Measurements from ENCODE around the gene ZBTB7C. TPM values are rescaled to one million over a fixed set of nuclear protein-coding genes. Genes with fewer than 3 reads are reported as not detected.

The ZBTB7C gene
- polyA plus RNA-seq, 1 donor: 12.8 TPM

DNA sequence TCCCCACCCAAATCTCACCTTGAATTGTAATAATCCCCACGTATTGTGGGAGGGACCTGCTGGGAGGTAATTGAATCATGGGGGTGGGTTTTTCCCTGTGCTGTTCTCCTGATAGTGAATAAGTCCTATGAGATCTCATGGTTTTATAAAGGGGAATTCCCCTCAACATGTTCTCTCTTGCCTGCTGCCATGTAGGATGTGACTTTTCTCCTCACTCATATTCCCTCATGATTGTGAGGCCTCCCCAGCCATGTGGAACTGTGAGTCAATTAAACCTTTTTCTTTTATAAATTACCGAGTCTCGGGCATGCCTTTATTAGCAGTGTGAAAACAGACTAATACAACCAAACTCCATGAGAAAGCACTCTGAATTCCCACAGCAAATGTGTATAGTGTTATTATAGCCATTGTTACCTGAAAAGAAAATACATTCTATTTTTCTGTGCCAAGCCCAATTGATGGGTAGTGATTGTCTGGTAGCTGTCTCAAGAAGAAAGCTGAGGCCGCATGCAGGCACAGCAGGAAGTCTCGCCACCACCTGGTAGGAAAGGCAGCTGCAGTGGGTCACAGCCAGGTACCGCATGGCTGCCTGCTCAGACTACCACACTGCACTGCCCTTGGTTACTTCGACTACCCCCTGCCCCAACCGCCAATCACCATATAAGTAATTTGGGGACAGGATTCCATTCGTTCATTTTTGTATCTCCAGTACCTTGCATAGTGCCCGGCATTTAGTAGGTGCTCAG, 10.3 kb upstream of the ZBTB7C start:
- no peak for DNase-seq

DNA sequence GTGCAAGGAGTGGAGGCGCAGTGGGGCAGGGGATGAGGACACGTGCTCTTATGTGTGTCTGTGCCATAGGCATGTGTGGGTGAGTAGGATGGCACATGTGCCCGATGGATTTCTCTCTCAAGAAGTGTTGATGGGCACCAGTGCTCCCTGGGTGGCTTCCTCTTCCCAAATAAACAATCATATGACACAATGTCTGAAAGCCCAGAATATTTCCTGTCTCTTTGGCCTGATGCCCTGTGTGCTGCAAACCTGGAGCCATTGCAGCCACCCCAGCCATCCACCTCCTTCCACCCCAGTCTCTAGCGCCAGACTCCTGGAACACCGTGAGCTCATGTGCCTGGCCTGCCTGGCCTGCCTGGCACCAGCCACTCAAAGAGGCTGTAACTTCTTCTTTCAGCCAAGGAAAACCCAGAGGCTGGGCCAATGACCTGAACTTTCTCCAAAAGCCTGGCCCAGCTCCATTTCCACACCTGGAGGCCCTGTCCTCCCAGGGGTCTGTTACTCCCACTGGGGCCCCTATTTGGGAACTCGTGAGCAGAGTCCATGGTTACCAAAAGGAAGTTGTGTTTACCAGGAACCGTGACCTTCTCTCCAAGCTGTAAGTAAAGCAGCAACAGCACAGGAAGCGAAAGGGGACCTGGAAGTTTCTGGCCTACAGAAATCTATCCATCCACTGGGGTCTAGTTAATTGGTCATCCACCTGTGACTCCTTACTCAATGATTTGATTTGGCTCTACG, 9.5 kb upstream of the ZBTB7C start:
- DNase-seq: no peak

DNA sequence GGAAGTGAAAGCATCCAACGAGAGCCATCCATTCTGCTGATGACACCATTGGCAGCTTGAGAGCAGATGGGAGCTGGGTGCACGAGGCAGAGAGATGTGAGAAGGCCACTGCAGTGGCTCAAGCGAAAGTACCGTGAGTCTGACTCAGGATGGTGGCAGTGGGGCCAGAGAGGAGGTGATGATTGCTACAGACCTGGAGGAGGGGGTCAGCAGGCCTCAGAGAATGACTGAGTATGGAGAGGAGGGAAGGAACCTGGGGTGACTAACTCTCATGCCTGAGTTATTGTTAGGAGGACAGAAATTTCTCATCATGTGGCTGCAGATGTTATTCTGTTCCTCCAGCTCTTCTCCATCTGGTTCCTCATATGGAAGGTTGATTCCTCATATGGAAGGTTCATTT, 8.8 kb upstream of the ZBTB7C start:
- DNase-seq: no peak

DNA sequence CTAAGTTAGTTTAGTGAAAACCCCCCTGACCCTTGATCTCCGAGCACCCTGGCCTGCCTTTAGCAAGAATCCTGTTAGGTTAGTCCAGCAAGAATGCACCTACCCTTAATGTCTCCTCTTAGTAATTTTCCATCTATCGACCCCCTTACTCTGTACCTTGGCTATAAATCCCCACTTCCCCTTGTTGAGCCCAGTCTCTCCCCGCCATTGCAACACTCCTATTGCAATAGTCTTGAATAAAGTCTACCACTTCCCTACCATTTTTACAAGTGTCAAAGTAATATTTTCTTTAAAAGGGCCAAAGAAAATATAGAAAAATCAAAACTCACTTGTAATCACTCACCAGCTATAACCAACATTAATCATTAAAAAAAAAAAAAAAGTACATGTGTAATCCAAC, 4.2 kb upstream of the ZBTB7C start:
- no peak for DNase-seq

DNA sequence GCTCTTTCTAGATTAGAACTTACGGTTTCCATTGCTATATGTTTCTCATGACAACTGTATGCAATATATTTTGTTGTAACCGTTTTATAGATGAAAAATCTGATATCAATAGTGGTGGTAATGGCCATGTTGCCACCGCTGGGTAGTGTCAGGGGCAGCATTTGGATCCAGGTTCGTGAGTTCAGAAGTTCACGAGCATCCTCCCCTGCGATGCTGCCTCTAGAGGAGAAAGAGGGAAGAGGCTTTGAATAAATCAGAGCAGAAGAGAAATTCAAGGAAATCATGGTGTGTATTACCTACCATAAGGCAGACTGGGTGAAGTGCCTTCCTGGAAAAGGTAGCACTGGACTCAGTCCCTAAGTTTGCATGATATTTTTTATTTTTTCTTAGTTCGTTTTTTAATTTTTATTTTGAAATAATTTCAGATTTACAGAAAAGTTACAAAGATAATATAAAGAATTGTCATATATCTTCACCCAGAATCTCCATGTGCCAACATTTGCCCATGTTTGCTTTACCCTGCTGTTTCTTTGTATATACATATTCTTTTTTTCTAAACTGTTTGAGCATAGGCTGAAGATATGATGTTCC, 3.3 kb upstream of the ZBTB7C start:
- no peak for DNase-seq

DNA sequence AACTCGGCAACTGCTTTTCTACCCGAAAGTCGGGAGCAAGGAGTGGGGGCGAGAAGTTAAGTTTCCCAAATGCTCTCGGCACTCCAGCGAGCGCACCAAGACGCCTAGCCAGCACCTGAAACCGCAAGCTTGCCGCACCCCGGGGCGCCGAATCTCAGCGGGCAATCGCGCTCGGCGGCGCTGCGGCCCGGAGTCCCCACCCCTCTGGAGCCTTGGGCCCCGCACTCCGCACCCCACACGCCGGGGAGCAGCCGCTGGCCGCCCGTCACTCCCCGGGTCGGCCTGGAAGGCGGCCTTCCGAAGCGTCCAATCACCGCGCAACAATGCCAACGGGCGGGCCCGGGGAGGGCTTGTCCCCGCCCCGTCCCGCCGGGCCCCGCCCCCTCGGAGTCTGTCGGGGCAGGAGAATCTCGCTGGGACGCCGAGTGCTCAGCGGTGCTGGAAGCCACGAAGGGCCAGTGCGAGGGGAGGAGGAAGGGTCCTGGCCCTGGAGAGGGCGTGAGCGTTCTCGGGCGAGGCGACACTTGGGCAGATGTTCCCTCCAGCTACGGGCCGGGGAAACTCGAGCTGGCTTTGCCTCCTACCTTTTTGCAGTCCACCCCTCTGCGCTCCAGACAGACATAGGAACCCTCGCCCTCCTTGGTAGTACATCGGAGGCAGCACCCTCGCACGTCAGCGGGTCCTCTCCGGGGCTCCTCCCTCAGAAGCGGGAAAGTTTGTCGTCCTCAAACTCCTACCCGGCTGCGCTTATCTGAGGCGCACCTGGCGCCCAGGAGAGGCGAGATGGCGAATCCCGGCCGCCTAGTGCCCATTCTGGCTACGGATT, 1.1 kb upstream of the ZBTB7C start:
- DNase-seq: peak; percentile 87

DNA sequence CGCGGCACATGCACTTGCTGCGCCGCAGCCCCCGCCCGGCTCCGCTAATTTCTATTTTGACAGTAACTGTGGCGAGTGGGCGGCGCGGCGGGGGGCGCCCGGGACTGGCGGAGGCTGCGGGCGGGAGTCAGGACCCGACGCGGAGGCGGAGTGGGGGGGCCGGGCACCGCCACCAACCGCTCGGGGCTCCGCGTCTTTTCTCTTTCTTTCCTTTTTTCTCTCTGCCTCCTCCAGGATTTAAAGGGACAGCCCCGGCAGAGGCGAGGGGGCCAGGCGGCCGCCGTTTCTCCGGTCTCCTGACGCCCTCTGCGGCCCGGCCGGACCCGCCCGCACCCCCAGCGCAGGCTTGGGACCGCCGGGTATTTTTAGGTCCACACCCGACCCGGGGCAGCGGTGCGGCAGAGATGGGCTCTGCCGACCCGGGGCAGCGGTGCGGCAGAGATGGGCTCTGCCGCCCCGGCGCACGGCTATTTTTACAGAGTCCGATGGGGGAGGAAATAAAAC, 460 bp upstream of the ZBTB7C start:
- DNase-seq: no peak

DNA sequence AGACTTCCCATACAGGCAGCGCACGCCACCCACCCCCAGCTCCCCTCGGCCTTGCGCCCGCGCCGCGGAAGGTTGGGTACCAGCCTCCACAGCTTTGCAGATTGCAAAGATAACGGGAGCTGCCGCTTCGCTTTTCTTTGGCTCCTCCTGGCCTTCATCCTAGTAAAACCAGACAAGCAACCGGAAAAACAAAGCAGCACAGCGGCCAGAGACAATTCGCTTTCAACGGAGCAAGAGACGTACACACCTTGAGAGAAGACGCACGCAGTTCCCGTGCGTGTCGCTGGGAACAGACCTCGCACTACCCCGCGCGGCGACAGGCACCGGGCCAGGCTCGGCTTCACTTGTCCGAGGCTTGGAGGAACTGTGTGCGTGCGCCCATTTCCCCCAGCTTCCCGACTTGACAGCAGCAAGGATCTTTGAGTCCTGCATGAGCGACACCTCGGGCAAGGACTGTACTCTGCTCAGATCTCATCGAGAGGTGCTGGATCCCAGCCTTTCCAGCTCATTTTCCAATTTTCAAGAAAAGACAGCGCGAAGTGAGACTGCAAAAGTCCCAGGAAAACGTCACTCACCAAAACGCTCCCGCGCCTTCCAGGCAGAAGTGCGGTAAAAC, 964 bp downstream of the ZBTB7C start:
- no peak for DNase-seq

DNA sequence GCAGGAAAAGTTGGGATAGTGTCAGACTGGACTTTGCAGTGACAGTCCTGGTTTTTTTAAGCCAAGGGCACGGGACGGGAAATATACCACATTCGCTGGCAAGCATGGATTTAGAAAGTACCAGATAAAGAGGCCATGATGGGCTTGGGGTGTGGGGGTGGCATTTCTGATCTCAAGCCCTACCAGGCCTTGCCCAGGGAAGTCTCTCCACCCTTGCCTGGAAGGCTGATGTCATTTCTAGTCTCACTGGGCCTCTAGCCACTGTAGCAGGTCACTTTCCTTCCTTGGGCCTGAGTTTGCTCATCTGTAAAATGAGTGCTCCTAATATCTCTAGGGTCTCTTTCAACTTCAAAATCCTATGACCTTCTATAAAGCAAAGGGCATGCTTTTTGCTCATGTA, 1.8 kb downstream of the ZBTB7C start:
- DNase-seq: no peak

DNA sequence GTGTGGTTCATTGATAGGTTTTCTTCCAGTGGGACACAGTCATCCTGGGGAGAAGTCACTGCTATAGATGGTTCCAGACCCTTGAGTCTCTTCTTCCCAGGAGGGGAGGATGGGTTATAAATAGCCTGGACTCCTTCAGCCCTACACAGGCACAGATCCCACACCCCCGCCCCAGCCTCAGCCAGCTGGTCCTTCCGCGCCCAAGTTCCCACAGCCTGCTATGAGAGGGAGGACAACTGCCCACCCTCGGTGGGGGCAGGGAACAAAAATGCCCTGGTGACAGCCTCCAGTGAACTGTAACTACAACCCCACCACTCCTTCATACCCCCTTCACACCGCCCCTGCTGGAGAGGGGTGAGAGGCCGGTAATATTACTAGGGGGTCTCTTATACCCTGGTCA, 3.2 kb downstream of the ZBTB7C start:
- no peak for DNase-seq

DNA sequence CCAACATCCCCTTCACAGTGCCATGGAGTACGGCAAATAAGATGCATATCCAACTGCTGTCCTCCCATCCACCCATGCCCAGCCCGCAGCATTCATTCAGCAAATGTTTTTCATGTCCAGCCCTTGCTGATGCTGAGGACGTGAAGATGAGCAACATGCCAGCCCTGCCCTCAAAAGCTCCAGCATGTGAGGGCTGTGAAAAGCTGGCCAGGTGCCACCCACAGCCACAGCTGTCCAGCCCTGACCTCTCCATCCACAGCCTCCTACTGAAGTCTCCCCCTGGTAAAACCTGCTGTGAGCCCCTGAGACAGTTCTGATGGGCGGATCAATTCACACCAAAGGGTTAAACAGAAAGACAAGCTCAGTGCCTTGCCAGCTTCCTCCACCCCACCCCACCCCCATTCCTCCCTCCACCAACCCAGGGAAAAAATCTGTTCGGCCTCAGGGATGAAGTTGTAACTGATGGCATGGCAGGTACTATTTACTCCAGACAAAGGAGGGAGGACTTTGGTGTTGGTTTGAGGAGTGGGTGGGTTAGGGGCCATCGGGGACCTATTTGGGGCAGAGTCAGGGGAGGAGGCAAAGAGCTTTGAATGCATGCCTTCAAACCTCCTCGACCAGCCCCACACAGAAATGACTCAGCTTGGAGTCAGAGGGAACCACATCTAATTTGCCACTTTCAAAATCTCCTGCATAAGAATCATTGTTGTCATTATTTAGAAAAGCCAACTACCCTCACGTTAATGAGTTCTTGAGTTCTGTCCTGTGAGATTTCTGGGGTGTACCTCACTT, 4.3 kb downstream of the ZBTB7C start:
- no peak for DNase-seq

DNA sequence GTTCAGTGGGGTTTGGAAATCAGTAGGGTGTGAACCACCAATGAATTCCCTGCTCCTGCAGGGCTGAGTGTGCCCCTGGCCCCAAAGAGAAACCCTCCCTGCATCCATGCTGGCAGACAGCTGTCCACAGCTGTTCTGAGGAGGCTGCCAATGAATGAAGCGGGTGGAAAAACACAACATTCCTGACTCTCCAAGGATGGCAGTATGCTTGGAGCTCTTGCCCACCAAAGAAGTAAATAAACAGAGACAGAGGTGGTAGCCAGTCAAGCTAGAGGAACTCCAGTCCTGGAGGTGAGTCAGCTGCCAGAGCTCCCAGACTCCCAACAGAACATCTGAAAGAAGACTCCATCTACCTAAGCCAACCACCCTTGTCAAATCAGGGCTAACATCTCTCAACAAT, 6.2 kb downstream of the ZBTB7C start:
- DNase-seq: no peak

DNA sequence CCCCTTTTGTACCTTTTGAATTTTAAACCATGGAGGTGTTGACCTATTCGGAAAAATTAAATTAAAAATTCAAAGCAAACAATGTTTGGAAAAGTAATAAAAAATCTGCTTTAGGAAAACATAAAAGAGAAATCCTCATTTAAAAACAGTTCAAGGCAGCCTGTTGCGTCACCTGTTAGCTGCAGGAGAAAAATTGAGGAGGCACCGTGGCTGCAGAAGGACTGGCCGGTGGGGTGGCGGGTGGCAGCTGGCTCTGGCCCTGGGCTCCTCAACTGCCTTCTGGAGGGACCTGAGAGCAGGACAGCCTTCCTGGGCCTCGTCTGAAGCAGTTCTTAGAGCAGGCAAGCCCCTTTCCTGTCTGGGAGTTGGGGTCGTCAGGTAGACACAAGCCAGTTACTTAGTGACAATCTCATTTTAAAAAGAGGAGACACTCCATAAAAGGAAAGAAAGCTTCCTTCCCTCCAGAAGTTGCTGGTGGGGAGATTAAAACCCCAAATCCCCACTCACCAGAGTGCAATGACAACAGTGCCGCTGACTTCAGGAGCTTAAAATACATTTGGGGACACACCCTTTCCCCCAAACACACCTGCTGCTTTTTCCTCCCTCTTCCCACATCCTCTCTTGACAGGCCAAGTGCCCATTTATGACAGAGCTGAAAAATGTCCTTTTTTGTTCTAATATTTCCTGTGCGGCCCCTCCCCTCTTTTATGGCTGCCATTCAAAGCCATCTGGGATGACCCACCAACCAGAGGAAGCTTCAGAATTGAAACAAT, 9.7 kb downstream of the ZBTB7C start:
- no peak for DNase-seq

DNA sequence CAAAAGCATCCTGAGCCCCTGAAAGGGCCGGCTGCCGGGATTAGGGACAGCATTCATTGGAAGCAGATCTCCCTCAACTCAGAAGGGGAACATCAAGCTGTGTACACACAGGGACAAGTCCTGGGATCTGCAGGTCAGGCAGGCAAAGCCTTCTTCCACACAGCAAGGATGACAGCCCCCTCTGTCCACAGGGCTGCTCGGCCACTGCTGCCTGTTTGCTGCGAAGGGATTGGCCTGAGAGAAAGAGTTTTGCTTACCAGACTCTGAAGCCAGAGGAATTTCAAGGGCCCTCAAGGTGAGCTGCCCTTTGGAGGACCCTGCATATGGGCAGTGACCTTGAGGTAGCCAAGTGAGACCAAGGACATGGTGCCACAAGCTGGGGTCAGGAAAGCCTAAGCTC, 11.1 kb downstream of the ZBTB7C start:
- DNase-seq: no peak

DNA sequence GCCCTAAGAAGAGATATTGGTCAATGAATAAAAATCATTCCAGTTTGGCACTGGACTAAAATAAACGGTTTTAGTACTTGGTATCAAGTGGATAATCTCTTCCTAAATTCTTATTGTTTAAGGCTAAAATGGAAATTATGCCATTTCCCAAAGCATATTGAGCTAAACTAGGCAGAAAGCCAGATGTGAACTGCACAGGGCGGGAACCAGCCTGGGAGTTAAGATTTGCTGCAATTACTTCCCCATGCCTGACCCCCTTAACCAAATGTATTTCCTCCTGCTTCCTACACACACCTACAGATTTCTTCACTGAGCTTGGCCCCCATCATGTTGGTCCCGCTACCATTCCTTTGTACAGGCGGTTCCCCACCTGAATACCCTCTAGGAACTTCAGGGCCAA, 12.2 kb downstream of the ZBTB7C start:
- no peak for DNase-seq

DNA sequence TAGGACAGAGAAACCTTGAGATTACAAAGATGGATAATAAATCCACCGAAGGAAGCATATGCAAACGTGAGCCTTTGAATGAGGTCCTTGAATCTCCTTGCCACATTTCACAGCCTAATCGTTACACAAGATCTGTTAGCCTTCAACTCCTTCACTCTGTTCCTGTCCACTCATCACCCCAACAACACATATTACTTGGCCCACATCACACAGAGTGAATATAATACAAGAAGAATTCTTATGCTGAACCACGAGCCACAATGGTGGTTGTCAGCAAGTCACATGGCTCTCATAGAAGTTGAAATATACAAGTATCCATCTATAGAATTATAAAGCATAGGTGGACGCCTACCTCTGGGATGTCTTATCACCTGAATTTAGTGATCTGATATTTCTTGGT, 12.6 kb downstream of the ZBTB7C start:
- no peak for DNase-seq

DNA sequence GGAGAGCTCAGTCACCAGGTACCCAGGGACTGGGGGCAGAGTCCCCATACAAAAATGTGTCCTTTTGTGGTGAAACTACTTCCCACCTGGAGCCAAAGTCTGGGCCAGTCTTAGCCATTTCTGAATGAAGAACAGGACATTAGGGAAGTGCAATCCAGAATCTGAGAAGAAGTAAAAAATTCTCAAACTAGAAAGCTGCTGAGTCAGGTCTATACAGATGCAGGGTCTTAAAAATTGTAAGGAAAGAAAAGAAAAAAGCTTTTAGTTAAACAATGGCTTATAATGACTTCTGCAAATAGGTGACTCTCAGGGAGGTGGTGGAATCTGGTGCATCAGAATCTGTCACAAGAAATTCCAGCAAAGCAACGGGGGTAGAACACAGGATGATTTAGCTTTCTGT, 13.5 kb downstream of the ZBTB7C start:
- DNase-seq: no peak

DNA sequence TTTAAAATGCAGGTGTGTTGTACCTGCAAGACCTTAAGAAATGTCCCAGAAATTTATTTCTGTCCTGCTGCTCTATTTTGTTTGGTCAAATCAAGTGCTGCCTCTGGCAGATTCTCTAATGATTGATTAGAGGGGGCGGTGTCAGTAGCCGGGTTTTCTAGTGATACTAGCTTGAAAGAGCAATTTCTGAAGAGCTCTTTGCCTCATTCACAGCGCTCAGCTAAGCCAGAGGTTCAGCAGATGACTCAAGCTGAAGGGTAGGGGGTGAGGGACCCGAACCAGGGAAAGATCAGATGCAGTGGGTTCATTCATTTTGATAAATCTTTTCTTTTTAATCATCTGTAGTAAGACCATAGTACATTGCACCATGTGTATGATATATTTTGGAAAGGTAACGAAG, 15.0 kb downstream of the ZBTB7C start:
- no peak for DNase-seq

DNA sequence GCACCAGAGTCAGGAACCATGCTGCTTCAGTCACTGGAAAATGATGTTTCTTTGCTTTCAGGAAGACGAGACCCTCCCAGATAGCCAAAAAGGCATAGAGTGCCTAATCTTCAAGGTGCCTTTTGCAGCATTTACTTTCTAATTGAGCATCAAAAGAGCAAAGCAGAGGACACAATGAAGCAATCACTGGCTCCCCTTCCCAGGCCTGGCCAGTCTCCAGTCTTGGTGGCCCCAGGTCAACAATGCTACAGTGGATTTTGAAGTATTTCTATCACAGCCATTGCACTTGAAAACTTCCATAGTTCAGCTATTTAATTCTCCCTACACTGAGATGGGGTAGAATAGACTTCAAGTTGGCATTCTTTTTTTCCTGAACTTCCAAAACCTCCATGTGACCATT, 15.4 kb downstream of the ZBTB7C start:
- no peak for DNase-seq

DNA sequence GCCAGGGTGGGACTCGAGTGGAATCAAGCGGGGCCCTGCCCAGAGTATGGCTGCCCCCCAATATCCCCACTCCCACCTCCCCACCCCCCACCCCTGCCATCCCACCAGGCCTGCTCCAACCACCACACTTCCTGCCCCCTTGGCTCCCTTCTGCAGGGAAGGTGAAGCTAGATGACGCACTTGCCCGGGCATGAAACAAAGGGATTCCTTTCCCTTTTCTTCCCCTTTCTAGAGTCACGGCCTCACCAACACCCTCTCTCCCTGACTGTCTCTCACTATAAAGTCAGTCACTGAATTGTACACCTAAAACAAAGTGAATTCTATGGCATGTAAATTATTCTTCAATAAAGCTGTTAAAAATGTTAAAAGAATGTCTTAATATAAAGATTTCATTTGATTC, 16.0 kb downstream of the ZBTB7C start:
- no peak for DNase-seq
